Right ventricle myocardium superior (tissue), 1 donor: ENCODE data around the gene KIF16B. TPM values are rescaled to one million over a fixed set of nuclear protein-coding genes. Genes with fewer than 3 reads are reported as not detected.

ENCODE experiments used
- ATAC-seq: fragments of 200-7000 bp; cut with Tn5 transposase; one replicate; pipeline ENCODE4 v1.9.1; 2020; ENCODE audit warnings: mild to moderate bottlenecking; ENCODE audit not compliant: poor library complexity
- DNase-seq: peaks from one replicate; pipeline ENCODE4 v3.0.0-alpha.2; 2020
- intact Hi-C: fragments of 100-400 bp; cut with DNase I; formaldehyde crosslinking; loops from one replicate; pipeline ENCODE4 v1.11.2; 2022
- long read RNA-seq: library from polyadenylated mRNA; unstranded; transcript quantifications from one replicate; pipeline ENCODE4 v2.0.0, GENCODE V29; 2021
- total RNA-seq: library from RNA; stranded (reverse); fragmentation: NEBNext Ultra II Directional; extraction: Animal tissue kit (Norgen Biotek cat#: 25700); gene quantifications from one replicate; pipeline ENCODE4 v1.2.1, GENCODE V29; 2021
- donor health status: DM: no; HTN: yes; CAD: no; lungs with severe emphysema.

Gene KIF16B, protein sequence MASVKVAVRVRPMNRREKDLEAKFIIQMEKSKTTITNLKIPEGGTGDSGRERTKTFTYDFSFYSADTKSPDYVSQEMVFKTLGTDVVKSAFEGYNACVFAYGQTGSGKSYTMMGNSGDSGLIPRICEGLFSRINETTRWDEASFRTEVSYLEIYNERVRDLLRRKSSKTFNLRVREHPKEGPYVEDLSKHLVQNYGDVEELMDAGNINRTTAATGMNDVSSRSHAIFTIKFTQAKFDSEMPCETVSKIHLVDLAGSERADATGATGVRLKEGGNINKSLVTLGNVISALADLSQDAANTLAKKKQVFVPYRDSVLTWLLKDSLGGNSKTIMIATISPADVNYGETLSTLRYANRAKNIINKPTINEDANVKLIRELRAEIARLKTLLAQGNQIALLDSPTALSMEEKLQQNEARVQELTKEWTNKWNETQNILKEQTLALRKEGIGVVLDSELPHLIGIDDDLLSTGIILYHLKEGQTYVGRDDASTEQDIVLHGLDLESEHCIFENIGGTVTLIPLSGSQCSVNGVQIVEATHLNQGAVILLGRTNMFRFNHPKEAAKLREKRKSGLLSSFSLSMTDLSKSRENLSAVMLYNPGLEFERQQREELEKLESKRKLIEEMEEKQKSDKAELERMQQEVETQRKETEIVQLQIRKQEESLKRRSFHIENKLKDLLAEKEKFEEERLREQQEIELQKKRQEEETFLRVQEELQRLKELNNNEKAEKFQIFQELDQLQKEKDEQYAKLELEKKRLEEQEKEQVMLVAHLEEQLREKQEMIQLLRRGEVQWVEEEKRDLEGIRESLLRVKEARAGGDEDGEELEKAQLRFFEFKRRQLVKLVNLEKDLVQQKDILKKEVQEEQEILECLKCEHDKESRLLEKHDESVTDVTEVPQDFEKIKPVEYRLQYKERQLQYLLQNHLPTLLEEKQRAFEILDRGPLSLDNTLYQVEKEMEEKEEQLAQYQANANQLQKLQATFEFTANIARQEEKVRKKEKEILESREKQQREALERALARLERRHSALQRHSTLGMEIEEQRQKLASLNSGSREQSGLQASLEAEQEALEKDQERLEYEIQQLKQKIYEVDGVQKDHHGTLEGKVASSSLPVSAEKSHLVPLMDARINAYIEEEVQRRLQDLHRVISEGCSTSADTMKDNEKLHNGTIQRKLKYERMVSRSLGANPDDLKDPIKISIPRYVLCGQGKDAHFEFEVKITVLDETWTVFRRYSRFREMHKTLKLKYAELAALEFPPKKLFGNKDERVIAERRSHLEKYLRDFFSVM (N-terminal part only)
- total RNA-seq, result 18.3 TPM
- long read RNA-seq, full-length matches to known transcripts, result 5 of 29 reads
- long read RNA-seq, partial matches to known transcripts, result 6 of 29 reads
- long read RNA-seq, other reads (novel, unspliced or antisense), result 18 of 29 reads

DNA sequence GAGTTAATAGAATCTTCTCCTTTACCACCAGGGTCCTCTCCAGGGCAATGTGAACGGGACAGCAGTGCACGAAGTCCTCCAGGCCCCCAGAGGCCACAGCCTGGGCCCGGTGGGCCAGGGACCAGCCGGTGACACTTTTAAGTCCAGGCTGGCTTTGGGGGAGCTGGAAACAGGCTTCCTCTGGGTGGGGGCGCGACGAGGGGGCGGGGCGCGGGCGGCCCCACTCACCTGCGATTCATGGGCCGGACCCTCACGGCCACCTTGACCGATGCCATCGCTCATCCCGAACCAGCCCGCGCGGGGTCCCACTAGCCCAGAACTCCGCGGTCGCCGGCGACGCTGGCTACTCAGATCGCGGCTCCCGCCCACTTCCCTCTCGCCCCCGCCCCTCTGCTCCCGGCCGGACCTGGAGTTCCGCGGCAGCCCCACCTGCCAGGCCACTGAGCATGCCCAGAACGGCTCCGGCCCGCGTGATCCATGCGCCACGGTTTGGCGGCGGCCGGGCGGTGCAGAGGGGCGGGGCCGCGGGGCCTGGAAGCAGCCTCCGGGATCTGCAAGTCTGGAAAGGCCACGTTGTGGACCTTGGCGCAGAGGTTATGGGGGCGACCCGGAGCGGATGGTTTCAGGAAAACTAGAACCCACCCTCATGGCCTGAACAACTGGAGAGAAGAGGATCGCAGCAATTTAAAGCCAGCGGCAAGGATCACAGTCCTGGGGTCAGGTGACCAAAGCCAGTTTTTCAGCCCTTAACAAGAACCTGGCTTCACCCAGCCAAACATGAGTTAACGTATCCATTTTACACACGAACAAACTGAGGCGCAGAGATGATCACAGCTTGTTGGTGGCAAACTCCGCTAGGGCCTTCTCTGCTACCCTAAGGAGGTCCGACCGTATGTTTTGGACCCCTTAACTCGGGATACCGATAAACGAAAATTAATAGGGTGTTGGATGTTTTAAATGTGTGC, at the start of gene KIF16B:
Gene KIF16B (minus strand): TSS at position 448 of the 965 bp plus-strand sequence. CDS start 173 bp downstream, at position 275.
- DNase-seq (peak; percentile 95), ATAC-seq (peak; percentile 96)
- intact Hi-C loops, result loop anchor here (5.0 kb wide), 1 partner anchor 159 kb away; the partner anchor contains the start of gene SNRPB2

GRCh38 chr20:16622501-16622900, 49.3 kb upstream of the KIF16B start:
- intact Hi-C loops, result no loop called here
- DNase-seq, result no peak
- no peak for ATAC-seq

DNA sequence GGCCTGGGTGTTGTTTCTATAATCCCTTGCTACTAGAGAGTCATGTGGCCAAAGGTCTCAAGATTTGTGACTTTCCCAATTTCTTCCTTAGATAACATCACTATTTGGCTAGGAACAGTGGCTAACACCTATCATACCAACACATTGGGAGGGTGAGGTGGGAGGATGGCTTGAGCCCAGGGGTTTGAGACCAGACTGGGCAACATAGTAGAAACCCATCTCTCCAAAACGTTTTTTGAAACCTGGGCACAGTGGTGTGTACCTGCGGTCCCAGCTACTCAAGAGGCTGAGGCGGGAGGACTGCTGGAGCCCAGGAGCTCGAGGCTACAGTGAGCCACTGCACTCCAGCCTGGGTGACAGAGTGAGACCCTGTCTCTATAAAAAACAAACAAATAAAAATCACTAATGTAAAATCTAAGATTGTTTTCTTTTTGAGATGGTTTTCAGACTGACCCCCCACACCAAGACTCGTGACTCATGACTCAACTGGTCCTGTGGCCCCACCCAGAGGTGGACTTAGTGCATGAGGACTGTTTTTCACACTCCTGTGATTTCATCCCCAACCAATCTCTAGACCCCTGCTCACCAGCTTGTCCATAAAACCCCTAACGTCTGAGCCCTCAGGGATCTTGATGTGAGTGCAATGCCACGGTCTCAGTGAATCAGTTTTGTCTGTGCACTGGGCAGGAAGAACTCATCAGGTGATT, 48.3 kb upstream of the KIF16B start:
- intact Hi-C loops, result no loop called here
- DNase-seq, result no peak
- ATAC-seq, result no peak

GRCh38 chr20:16620961-16621360, 47.7 kb upstream of the KIF16B start:
- intact Hi-C loops, result no loop called here
- DNase-seq (no peak), ATAC-seq (no peak)

DNA sequence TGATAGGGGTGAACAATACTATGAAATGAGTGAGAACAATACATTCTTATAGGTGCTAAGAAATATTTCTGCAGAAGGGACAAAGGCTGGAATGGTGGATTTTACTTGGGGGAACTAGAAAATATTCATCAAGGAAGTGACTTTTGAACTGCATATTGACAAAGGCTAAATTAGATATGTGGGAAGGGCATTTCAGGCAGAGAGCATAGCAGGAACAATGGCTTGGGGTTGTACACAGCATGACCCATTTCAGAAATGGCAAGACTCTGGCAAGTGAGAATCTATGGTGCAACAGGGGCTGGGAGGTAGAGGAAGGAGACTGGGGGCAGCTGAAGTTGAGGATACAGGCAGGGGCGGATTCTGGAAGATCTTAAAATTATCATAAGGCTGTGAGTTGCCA, 46.7 kb upstream of the KIF16B start:
- ATAC-seq (no peak), DNase-seq (no peak)
- intact Hi-C loops, result no loop called here

GRCh38 chr20:16617056-16617455, 43.8 kb upstream of the KIF16B start:
- ATAC-seq, result no peak
- intact Hi-C loops, result no loop called here
- no peak for DNase-seq

- intact Hi-C loops, result no loop called here
- ATAC-seq, result no peak
Observed at GRCh38 chr20:16616317-16616716, 43.1 kb upstream of the KIF16B start.

DNA sequence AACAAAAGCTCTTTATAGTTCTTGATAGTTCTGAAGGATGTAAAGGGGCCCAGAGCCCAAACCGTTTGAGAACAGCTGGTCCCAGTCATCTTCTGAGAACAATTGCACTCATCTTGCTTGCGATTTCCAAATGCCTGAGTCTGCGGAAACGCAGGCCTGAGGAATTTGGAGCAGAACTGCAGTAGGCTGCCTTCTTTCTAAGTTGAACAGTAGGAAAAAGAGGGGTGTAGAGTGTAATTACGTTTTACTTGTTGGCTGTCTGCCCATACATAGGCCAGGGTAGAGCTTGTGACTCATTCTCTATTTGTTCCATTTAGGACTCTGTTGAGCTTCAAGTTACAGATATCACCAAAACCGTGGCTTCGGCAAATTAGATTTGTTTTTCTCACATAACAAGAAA, 42.0 kb upstream of the KIF16B start:
- intact Hi-C loops, result no loop called here
- ATAC-seq, result peak; percentile 89
- DNase-seq, result peak; percentile 43

More at GRCh38 chr20:16616317-16616716, 43.1 kb upstream of the KIF16B start:
- DNase-seq, result no peak

DNA sequence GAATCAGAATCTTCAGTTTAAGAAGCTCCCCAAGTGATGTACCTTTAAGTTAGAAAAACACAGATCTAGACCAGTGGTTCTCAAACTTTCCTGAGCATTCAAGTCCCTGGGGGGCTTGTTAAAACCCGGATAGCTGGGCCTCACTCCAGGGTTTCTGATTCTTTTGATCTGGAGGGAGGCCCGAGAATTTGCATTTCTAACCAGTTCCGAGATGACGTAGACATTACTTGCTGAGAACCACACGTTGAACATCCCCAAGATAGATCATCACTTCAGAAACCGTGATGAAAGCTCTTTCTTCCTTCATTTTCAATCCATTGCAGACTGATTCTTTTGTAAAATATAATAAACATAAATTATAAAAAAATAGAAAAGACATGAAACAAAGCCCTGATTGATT, 40.7 kb upstream of the KIF16B start:
- ATAC-seq, result no peak
- intact Hi-C loops, result no loop called here

GRCh38 chr20:16612706-16613105, 39.5 kb upstream of the KIF16B start:
- ATAC-seq, result peak; percentile 20
- intact Hi-C loops, result no loop called here
- DNase-seq, result no peak

More for the DNA sequence above, 40.7 kb upstream of the KIF16B start:
- no peak for DNase-seq

DNA sequence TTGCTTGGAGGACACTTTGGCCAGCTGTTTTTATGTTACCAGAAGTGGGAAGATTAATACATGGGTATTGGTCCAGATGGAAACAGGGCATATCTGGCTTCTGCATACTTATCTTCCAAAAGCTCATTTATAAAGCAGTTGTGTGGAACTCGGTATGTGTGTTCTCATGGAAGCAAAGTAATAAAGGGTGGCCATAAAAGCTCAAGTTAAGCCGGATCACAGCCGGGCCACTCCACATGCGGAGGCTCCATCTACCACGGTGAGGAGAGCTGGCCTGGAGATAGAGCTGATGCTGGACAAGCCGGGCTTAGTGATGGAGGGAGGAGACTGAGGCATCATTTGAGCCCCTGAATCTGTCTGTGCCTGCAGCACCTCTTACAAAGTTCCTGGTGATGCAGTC, 38.6 kb upstream of the KIF16B start:
- no peak for DNase-seq
- intact Hi-C loops, result no loop called here
- no peak for ATAC-seq

DNA sequence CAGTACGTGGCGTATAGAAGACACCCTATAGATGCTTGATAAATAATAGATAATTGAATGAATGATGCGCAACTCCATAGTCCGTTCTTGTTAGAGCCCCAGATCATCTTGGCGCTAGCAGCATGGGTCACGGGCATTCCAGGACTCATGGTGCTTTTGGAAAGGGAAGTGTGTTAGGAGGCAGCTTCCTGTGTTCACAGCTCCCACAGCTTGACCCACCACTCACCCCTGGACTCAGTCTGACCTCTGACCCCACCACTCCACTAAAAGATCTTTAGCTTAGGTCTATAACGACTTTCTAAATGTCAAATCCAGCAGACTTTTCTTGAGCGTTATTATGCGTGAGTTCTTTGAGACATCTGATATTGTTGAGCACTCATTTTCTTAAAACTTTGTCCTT, 35.8 kb upstream of the KIF16B start:
- no peak for ATAC-seq
- no peak for DNase-seq
- intact Hi-C loops, result no loop called here

- intact Hi-C loops, result no loop called here
- ATAC-seq (peak; percentile 87), DNase-seq (no peak)
Observed at GRCh38 chr20:16608277-16608650, 35.0 kb upstream of the KIF16B start.

DNA sequence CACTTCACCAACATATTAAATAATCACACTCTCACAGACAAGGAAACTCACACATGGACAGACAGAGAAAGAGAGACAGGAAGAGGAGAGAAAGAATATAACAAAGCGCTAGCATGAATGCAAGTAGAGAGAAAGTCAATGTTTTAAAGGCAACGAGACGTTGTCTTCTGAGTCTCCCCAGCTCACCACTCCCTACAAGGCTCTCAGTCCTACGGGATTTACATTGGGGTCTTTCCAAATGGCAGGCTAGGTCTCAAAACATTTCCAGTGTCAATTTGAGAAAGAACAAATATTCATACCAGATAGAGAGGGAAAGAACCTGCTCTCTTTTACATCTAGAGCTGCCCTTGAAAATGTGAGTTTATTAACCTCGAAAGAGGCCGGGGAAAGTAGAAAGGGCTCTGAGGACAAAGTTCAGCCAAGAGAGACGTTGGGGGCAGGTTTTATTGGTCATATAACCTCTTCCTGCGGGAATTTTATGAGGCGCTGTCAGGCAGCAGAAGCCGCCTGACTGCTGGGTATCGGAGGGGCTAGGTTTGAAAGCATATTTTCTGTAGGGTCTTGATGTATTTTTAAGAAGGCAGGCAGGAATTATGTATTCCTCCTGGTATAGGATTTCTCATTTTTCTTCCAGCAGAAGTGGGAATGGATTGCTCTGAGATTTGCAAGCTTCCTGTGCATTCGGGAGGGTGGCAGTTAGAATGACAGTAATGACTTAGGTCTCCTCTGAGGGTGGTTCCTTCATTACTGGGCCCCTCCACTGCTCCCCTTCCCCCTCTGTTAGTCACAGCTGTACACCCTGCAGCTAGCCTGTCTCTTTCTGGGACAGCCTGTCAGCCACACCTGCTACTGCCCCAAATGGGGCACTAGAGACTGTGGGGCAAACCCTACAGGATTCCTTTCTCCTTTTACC, 34.4 kb upstream of the KIF16B start:
- ATAC-seq (peak; percentile 72), DNase-seq (no peak)
- intact Hi-C loops, result no loop called here

GRCh38 chr20:16606468-16607070, 33.3 kb upstream of the KIF16B start:
- intact Hi-C loops, result no loop called here
- ATAC-seq (no peak), DNase-seq (no peak)

DNA sequence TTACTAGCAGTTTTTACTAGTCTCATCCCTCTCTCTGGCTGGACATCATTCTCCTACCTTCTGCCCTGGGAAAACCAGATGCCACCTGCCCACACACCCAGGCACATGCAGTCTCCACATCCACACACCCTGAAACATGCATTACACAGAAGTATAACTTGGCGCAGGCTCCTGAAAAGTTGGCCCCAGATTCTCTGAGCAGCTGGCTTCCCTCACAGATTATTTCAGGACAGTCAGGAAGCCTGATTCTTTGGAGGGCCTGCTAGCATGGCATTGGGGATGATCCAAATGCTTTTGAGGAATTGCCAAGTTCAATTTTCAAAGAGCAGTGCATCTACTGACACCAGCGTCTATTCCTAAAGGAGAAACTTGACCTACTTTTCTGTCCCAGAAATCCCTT, 27.8 kb upstream of the KIF16B start:
- DNase-seq, result no peak
- peak; percentile 63 for ATAC-seq
- intact Hi-C loops, result no loop called here
